Measurements from ENCODE around the gene SLC29A4. TPM values are rescaled to one million over a fixed set of nuclear protein-coding genes. Genes with fewer than 3 reads are reported as not detected.
A peak's percentile ranks its signal among the peaks of the same experiment; 100 is the strongest.

Gene SLC29A4
- total and polyA plus RNA-seq, 2 experiments from 2014 or later = 14.6 to 28.3 TPM

GRCh38 chr7:5351507-5352265, 68.9 kb downstream of the SLC29A4 start:
- no peak overlapping the region for H3K4me3 ChIP-seq

GRCh38 chr7:5352440-5353010, 69.8 kb downstream of the SLC29A4 start:
- Histone ChIP-seq H3K27me3 (no peaks in the 10 kb centered on the region), H3K36me3 (peaks cover 16% of the 10 kb centered on the region), H3K4me3 (no peak overlapping the region), H3K9me3 (ENCODE audit: low read depth) (no peaks in the 10 kb centered on the region), H3K27ac (peak overlapping the region; percentile 16), H3K4me1 (ENCODE audit: low read depth) (peaks cover 37% of the 10 kb centered on the region)
- no peak for DNase-seq (ENCODE audit: low read depth in 1 of 2, low spot score in 1 of 2)
- TF ChIP-seq CTCF (IDR thresholded peaks at IDR 0.05; ENCODE audit: low read depth, low read length) = no peak

More at GRCh38 chr7:5351507-5352265, 68.9 kb downstream of the SLC29A4 start:
- peaks cover 37% of the 10 kb centered on the region for H3K4me1 ChIP-seq (ENCODE audit: low read depth)
- H3K9me3 ChIP-seq (ENCODE audit: low read depth) = no peaks in the 10 kb centered on the region
- H3K27me3 ChIP-seq = no peaks in the 10 kb centered on the region
- peaks cover 12% of the 10 kb centered on the region for H3K36me3 ChIP-seq
- no peak for DNase-seq (ENCODE audit: low read depth in 1 of 2, low spot score in 1 of 2)
- H3K27ac ChIP-seq = peak overlapping the region; percentile 25
- TF ChIP-seq CTCF (IDR thresholded peaks at IDR 0.05; ENCODE audit: low read depth, low read length) = no peak

GRCh38 chr7:5354460-5355232, 71.9 kb downstream of the SLC29A4 start:
- Histone ChIP-seq H3K36me3 (peaks cover 22% of the 10 kb centered on the region), H3K4me3 (no peak overlapping the region), H3K4me1 (ENCODE audit: low read depth) (peaks cover 40% of the 10 kb centered on the region), H3K9me3 (ENCODE audit: low read depth) (no peaks in the 10 kb centered on the region), H3K27me3 (no peaks in the 10 kb centered on the region), H3K27ac (peak overlapping the region; percentile 74)
- peak; percentile 10 to 72 for DNase-seq (ENCODE audit: low read depth in 1 of 2, low spot score in 1 of 2)
- TF ChIP-seq CTCF (IDR thresholded peaks at IDR 0.05; ENCODE audit: low read depth, low read length) = no peak

Other genes starting within 250 kb of the SLC29A4 start
- gene RBAK, start 237.1 kb upstream of the SLC29A4 start, total RNA-seq = 8.7 and 18.6 TPM in 2 replicates
- 7.7 and 11.4 TPM in 2 replicates for gene RBAK, start 237.1 kb upstream of the SLC29A4 start, polyA plus RNA-seq
- 48.5 and 54.8 TPM in 2 replicates for gene WIPI2, start 92.7 kb upstream of the SLC29A4 start, total RNA-seq
- gene WIPI2, start 92.7 kb upstream of the SLC29A4 start, polyA plus RNA-seq = 52.0 and 63.7 TPM in 2 replicates
- gene TNRC18, start 140.9 kb downstream of the SLC29A4 start, total RNA-seq = 111 and 180 TPM in 2 replicates
- 15.1 and 19.2 TPM in 2 replicates for gene TNRC18, start 140.9 kb downstream of the SLC29A4 start, polyA plus RNA-seq
- gene FBXL18, start 230.9 kb downstream of the SLC29A4 start, total RNA-seq = 10.0 and 11.4 TPM in 2 replicates
- gene FBXL18, start 230.9 kb downstream of the SLC29A4 start, polyA plus RNA-seq = 5.1 and 8.3 TPM in 2 replicates
- 2,248 and 2,483 TPM in 2 replicates for gene ACTB, start 247.7 kb downstream of the SLC29A4 start, total RNA-seq
- gene ACTB, start 247.7 kb downstream of the SLC29A4 start, polyA plus RNA-seq = 2,826 and 3,628 TPM in 2 replicates

All from cardiac muscle cell (in vitro differentiated cells and primary cell).